H9 (cell line): Measurements from ENCODE around the gene RAPH1. TPM values are rescaled to one million over a fixed set of nuclear protein-coding genes. Genes with fewer than 3 reads are reported as not detected.

Experiments used
- DNase-seq: peaks from one replicate; pipeline ENCODE4 v3.0.0-alpha.2; 2017
- H2AFZ ChIP-seq: one replicate; pipeline ENCODE4 v1.6.1; 2013; ENCODE audit warnings: mild to moderate bottlenecking, low read length, control low read depth, moderate library complexity
- H2AK5ac ChIP-seq: 2 replicates; pipeline ENCODE4 v1.6.1; 2013; ENCODE audit warnings: low read length, control low read depth, mixed read lengths; ENCODE audit not compliant: insufficient read length
- H2BK120ac ChIP-seq: one replicate; pipeline ENCODE4 v1.6.1; 2013; ENCODE audit warnings: low read depth, mild to moderate bottlenecking, low read length, control low read depth, inconsistent platforms; ENCODE audit not compliant: poor library complexity, severe bottlenecking
- H2BK12ac ChIP-seq: 2 replicates; pipeline ENCODE4 v1.6.1; 2013; ENCODE audit warnings: low read length, control low read depth, mixed read lengths, low read depth; ENCODE audit not compliant: insufficient read length
- H2BK15ac ChIP-seq: 2 replicates; pipeline ENCODE4 v1.6.1; 2013; ENCODE audit warnings: low read depth, low read length, control low read depth
- H2BK20ac ChIP-seq: one replicate; pipeline ENCODE4 v1.6.1; 2013; ENCODE audit warnings: low read depth, mild to moderate bottlenecking, low read length, control low read depth, inconsistent platforms; ENCODE audit not compliant: poor library complexity, severe bottlenecking
- H2BK5ac ChIP-seq: 2 replicates; pipeline ENCODE4 v1.6.1; 2013; ENCODE audit warnings: low read length, control low read depth, mixed read lengths; ENCODE audit not compliant: insufficient read length
- H3K14ac ChIP-seq: 2 replicates; pipeline ENCODE4 v1.6.1; 2013; ENCODE audit warnings: low read length, control low read depth; ENCODE audit not compliant: insufficient read depth
- H3K18ac ChIP-seq: 2 replicates; pipeline ENCODE4 v1.6.1; 2013; ENCODE audit warnings: low read depth, mild to moderate bottlenecking, mixed read lengths, low read length, control low read depth; ENCODE audit not compliant: insufficient read length
- H3K23ac ChIP-seq: 2 replicates; pipeline ENCODE4 v1.6.1; 2013; ENCODE audit warnings: low read length, control low read depth, mixed read lengths, low read depth; ENCODE audit not compliant: insufficient read length
- H3K23me2 ChIP-seq: 2 replicates; pipeline ENCODE4 v1.6.1; 2013; ENCODE audit warnings: low read depth, mild to moderate bottlenecking, mixed read lengths, low read length, control low read depth; ENCODE audit not compliant: insufficient read length, poor library complexity, severe bottlenecking
- H3K27ac ChIP-seq: 2 replicates; pipeline ENCODE4 v1.5.1; 2013; ENCODE audit warnings: low read length, control low read depth, mixed read lengths, low read depth; ENCODE audit not compliant: insufficient read length
- H3K27me3 ChIP-seq: 2 replicates; pipeline ENCODE4 v1.6.1; 2013; ENCODE audit warnings: low read length, control low read depth, inconsistent platforms; ENCODE audit not compliant: insufficient read depth
- H3K4ac ChIP-seq: 2 replicates; pipeline ENCODE4 v1.6.1; 2013; ENCODE audit warnings: low read depth, mild to moderate bottlenecking, control low read depth, inconsistent platforms, low read length, moderate library complexity
- H3K4me1 ChIP-seq: 2 replicates; pipeline ENCODE4 v1.6.1; 2013; ENCODE audit warnings: low read length, control low read depth, inconsistent platforms; ENCODE audit not compliant: insufficient read depth
- H3K4me2 ChIP-seq: 2 replicates; pipeline ENCODE4 v1.6.1; 2013; ENCODE audit warnings: low read length, control low read depth, mixed read lengths; ENCODE audit not compliant: insufficient read length, insufficient read depth
- H3K56ac ChIP-seq: 2 replicates; pipeline ENCODE4 v1.6.1; 2013; ENCODE audit warnings: low read depth, mild to moderate bottlenecking, mixed read lengths, low read length, control low read depth; ENCODE audit not compliant: insufficient read length
- H3K79me1 ChIP-seq: 2 replicates; pipeline ENCODE4 v1.6.1; 2013; ENCODE audit warnings: low read depth, mild to moderate bottlenecking, moderate library complexity, low read length, control low read depth, inconsistent platforms; ENCODE audit not compliant: insufficient read depth, poor library complexity, severe bottlenecking
- H3K79me2 ChIP-seq: 2 replicates; pipeline ENCODE4 v1.6.1; 2013; ENCODE audit warnings: low read length, control low read depth, inconsistent platforms; ENCODE audit not compliant: insufficient read depth
- H3K9ac ChIP-seq: 2 replicates; pipeline ENCODE4 v1.6.1; 2013; ENCODE audit warnings: low read length, control low read depth, mixed read lengths; ENCODE audit not compliant: insufficient read length; ENCODE audit errors: extremely low read depth
- H3K9me3 ChIP-seq: one replicate; pipeline ENCODE4 v1.6.1; 2013; ENCODE audit warnings: low read depth, low read length, inconsistent platforms; ENCODE audit not compliant: control insufficient read depth
- H3T11ph ChIP-seq: one replicate; pipeline ENCODE4 v1.6.1; 2013; ENCODE audit warnings: mild to moderate bottlenecking, low read length, control low read depth, inconsistent platforms
- H4K20me1 ChIP-seq: one replicate; pipeline ENCODE4 v1.6.1; 2013; ENCODE audit not compliant: control insufficient read depth, insufficient read length, insufficient read depth
- H4K5ac ChIP-seq: 2 replicates; pipeline ENCODE4 v1.6.1; 2013; ENCODE audit warnings: low read depth, mild to moderate bottlenecking, mixed read lengths, low read length, control low read depth; ENCODE audit not compliant: insufficient read length
- H4K8ac ChIP-seq: replicated peaks from 2 replicates; pipeline ENCODE4 v1.6.1; 2013; ENCODE audit warnings: low read length, control low read depth, mixed read lengths, low read depth; ENCODE audit not compliant: insufficient read length
- H4K91ac ChIP-seq: 2 replicates; pipeline ENCODE4 v1.6.1; 2013; ENCODE audit warnings: low read depth, mild to moderate bottlenecking, moderate library complexity, mixed read lengths, low read length, control low read depth; ENCODE audit not compliant: insufficient read length
- H3K27ac Mint-ChIP-seq, 3 experiments: 2 replicates in 2 of 3; 3 replicates in 1 of 3; pipeline ENCODE4 v1.8.0; 2020 to 2021; ENCODE audit warnings: mixed read lengths in 3 of 3, mild to moderate bottlenecking in 1 of 3, moderate library complexity in 1 of 3
- H3K27me3 Mint-ChIP-seq: 2 replicates; pipeline ENCODE4 v1.8.0; 2021; ENCODE audit warnings: low read depth, mild to moderate bottlenecking, moderate library complexity, mixed read lengths
- H3K36me3 Mint-ChIP-seq, 3 experiments: 2 replicates in 2 of 3; 3 replicates in 1 of 3; pipeline ENCODE4 v1.8.0; 2020 to 2021; ENCODE audit warnings: low read depth in 3 of 3, mixed read lengths in 3 of 3; ENCODE audit not compliant: insufficient read depth in 1 of 3
- H3K4me1 Mint-ChIP-seq, 2 experiments: 2 replicates each; pipeline ENCODE4 v1.8.0; 2020; ENCODE audit warnings: mixed read lengths in 2 of 2
- H3K4me3 Mint-ChIP-seq, 2 experiments: 2 replicates in 1 of 2; 3 replicates in 1 of 2; pipeline ENCODE4 v1.8.0; 2020 to 2021; ENCODE audit warnings: mild to moderate bottlenecking in 2 of 2, mixed read lengths in 2 of 2, moderate library complexity in 1 of 2
- H3K9me3 Mint-ChIP-seq, 2 experiments: 2 replicates in 1 of 2; 3 replicates in 1 of 2; pipeline ENCODE4 v1.8.0; 2020; ENCODE audit warnings: mild to moderate bottlenecking in 2 of 2, mixed read lengths in 2 of 2, moderate library complexity in 1 of 2
- CTCF ChIP-seq: fragments of 200-600 bp; sonication (generic); conservative IDR thresholded peaks from 3 replicates; pipeline ENCODE4 v1.8.0; 2021; ENCODE audit warnings: antibody characterized with exemption, mild to moderate bottlenecking
- WGBS: extraction: QIAGEN DNeasy Blood & Tissue Kit; methylation state at CpG from one replicate; pipeline ENCODE4 v1.1.7; 2013; ENCODE audit warnings: missing lambda C conversion rate, low lambda C conversion rate, mixed read lengths; ENCODE audit not compliant: insufficient read length; ENCODE audit errors: extremely low coverage; 5-methylcytosine and 5-hydroxymethylcytosine counted together
- total RNA-seq: library from RNA; stranded (reverse); gene quantifications from 2 replicates; pipeline ENCODE4 v1.2.1, GENCODE V29; 2021

The RAPH1 gene
- total RNA-seq, 1 experiment from 2014 or later, result 17.1 TPM

GRCh38 chr2:203489531-203489930, 45.6 kb downstream of the RAPH1 start:
- no peak overlapping the region for H3K4ac ChIP-seq
- no peak overlapping the region for H2BK5ac ChIP-seq
- H3K79me1 ChIP-seq, result no peaks in the 10 kb centered on the region
- no CpG with 5 or more reads among the region's 6 CpGs for WGBS
- H2BK20ac ChIP-seq, result no peak overlapping the region
- TF ChIP-seq CTCF, result no peak
- H3K23ac ChIP-seq, result no peak overlapping the region
- H2BK120ac ChIP-seq, result no peak overlapping the region
- H4K5ac ChIP-seq, result no peak overlapping the region
- Mint-ChIP-seq H3K4me3 (no peak overlapping the region), H3K4me1 (peaks cover 2 to 3% of the 10 kb centered on the region in 2 experiments), H3K9me3 (no peaks in the 10 kb centered on the region), H3K27ac (no peak overlapping the region; a peak in 1 of 7 replicates), H3K36me3 (peaks cover 2 to 32% (median 19%) of the 10 kb centered on the region in 3 experiments; a peak in 5 of 7 replicates), H3K27me3 (no peaks in the 10 kb centered on the region)
- no peaks in the 10 kb centered on the region for H3K4me1 ChIP-seq
- no peaks in the 10 kb centered on the region for H3K27me3 ChIP-seq
- no peak overlapping the region for H2BK15ac ChIP-seq
- H3K56ac ChIP-seq, result no peak overlapping the region
- H2BK12ac ChIP-seq, result no peak overlapping the region
- H4K20me1 ChIP-seq, result no peaks in the 10 kb centered on the region
- no peak overlapping the region for H2AFZ ChIP-seq
- H4K8ac ChIP-seq, result no peak overlapping the region
- no peaks in the 10 kb centered on the region for H3K9me3 ChIP-seq
- no peak overlapping the region for H3K27ac ChIP-seq
- H3K18ac ChIP-seq, result no peak overlapping the region
- no peaks in the 10 kb centered on the region for H3K79me2 ChIP-seq
- no peak for DNase-seq
- H4K91ac ChIP-seq, result no peak overlapping the region
- H3K23me2 ChIP-seq, result no peaks in the 10 kb centered on the region
- H3K9ac ChIP-seq, result no peak overlapping the region
- H3T11ph ChIP-seq, result no peak overlapping the region
- H2AK5ac ChIP-seq, result no peak overlapping the region
- no peak overlapping the region for H3K4me2 ChIP-seq
- H3K14ac ChIP-seq, result no peak overlapping the region
